Astrocyte (in vitro differentiated cells and primary cell): ENCODE measurements around the gene LUZP2.

ENCODE experiments used
- CTCF ChIP-seq: IDR thresholded peaks from 2 replicates; pipeline ENCODE4 v1.5.1; 2011; ENCODE audit warnings: low read depth, mild to moderate bottlenecking, inconsistent platforms, low read length, moderate library complexity; ENCODE audit not compliant: insufficient read depth
- EZH2 ChIP-seq: IDR thresholded peaks from 2 replicates; pipeline ENCODE4 v1.6.1; 2012; ENCODE audit warnings: mild to moderate bottlenecking, low read length, inconsistent platforms; ENCODE audit not compliant: insufficient read depth

- TF ChIP-seq CTCF (no peak), EZH2 (no peak)
Observed at GRCh38 chr11:24497831-24498230, 978 bp downstream of the LUZP2 start.
